Brain microvascular endothelial cell (primary cell): ENCODE data around the gene RNGTT.

Source experiments
- DNase-seq: peaks from one replicate; pipeline ENCODE4 v3.0.0-alpha.2; 2020
- H3K27ac ChIP-seq: fragments of 250-450 bp; sonication (Bioruptor Pico); 2 replicates; pipeline ENCODE4 v1.5.1; 2020; ENCODE audit warnings: mild to moderate bottlenecking, moderate library complexity
- H3K27me3 ChIP-seq: fragments of 250-450 bp; sonication (Bioruptor Pico); replicated peaks from 2 replicates; pipeline ENCODE4 v1.5.1; 2020; ENCODE audit warnings: mild to moderate bottlenecking
- H3K36me3 ChIP-seq: fragments of 250-450 bp; sonication (Bioruptor Pico); replicated peaks from 2 replicates; pipeline ENCODE4 v1.5.1; 2020; ENCODE audit warnings: mild to moderate bottlenecking
- H3K4me3 ChIP-seq: 2 replicates; pipeline ENCODE4 v1.5.1; 2011; ENCODE audit warnings: low read depth, mild to moderate bottlenecking, control low read depth, low read length, moderate library complexity
- CTCF ChIP-seq: IDR thresholded peaks from 2 replicates; pipeline ENCODE4 v1.5.1; 2011; ENCODE audit warnings: low read depth, mild to moderate bottlenecking, moderate library complexity, low read length, control low read depth, inconsistent platforms; ENCODE audit errors: missing control alignments
- in situ Hi-C: cut with HindIII; loops from 2 replicates; pipeline ENCODE4 v1.10.0; 2017; ENCODE audit warnings: low sequenced_read_pairs, low pct_ligation_motif_present

The RNGTT gene

DNA sequence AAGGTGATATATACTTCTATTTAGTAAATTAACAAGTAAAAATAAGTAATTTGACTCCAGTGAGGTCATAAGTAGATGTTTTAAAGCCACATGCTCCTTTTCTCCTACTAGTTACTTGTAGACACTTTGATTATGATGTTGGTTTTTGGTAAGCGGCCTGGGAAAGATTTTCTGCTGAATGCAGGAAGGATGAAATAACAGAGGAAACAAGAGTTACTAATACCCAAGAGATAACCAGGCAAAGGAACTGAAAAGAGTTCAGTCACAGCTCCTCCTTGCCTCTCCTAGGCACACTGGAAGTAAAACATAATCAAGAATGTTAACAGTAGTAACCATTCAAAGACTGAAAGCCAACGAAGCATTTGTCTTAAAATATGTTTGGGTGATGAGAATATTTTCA lies 203.3 kb downstream of the RNGTT start:
- Histone ChIP-seq H3K27me3 (no peaks in the 10 kb centered on the region), H3K4me3 (no peak overlapping the region), H3K36me3 (no peaks in the 10 kb centered on the region), H3K27ac (peak overlapping the region; percentile 65)
- no peak for TF ChIP-seq CTCF
- in situ Hi-C loops: no loop called here
- DNase-seq: peak; percentile 62

- DNase-seq: no peak
- Histone ChIP-seq H3K36me3 (no peaks in the 10 kb centered on the region), H3K27ac (no peak overlapping the region), H3K27me3 (no peaks in the 10 kb centered on the region), H3K4me3 (no peak overlapping the region)
- in situ Hi-C loops: no loop called here
- TF ChIP-seq CTCF: no peak
Observed at GRCh38 chr6:88750936-88751335, 212.5 kb downstream of the RNGTT start.

DNA sequence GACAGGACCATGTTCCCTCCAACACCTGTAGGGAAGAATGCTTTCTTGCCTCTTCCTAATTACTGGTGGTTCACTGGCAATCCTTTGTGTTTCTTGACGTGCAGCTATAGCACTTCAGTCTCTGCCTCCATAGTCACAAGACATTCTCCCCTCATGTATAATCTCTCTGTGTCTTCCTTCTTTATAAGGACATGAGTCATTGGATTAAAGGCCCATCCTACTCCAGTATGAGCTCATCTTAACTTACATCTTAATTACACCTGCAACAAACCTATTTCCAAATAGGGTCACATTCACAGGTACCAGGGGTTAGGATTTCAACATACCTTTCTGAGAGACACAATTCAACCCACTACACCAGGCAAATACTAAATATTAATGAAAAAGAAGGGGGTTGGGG lies 213.6 kb downstream of the RNGTT start:
- H3K27me3 ChIP-seq: no peaks in the 10 kb centered on the region
- in situ Hi-C loops: no loop called here
- no peak overlapping the region for H3K4me3 ChIP-seq
- DNase-seq: no peak
- no peaks in the 10 kb centered on the region for H3K36me3 ChIP-seq
- no peak for TF ChIP-seq CTCF
- H3K27ac ChIP-seq: no peak overlapping the region

DNA sequence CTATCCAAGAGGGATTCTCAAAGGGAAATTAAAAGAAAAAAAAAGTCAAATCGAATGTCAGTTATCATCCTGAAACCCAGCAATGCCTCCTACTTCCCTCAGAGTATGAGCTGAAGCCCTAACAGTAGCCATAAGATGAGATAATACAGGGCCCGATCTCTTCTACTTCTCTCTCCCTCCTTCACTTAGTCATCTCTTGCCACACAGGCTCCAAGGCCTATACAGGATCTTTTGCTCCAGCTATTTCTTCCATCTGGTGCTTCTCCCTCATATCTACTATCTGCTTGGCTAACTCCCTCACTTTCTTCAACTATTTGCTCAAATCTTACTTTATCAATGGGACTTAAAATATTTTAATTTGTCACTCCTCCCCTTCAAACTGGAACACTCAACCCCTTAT lies 215.3 kb downstream of the RNGTT start:
- DNase-seq: no peak
- no peaks in the 10 kb centered on the region for H3K27me3 ChIP-seq
- in situ Hi-C loops: no loop called here
- H3K27ac ChIP-seq: no peak overlapping the region
- no peaks in the 10 kb centered on the region for H3K36me3 ChIP-seq
- no peak for TF ChIP-seq CTCF
- H3K4me3 ChIP-seq: no peak overlapping the region

DNA sequence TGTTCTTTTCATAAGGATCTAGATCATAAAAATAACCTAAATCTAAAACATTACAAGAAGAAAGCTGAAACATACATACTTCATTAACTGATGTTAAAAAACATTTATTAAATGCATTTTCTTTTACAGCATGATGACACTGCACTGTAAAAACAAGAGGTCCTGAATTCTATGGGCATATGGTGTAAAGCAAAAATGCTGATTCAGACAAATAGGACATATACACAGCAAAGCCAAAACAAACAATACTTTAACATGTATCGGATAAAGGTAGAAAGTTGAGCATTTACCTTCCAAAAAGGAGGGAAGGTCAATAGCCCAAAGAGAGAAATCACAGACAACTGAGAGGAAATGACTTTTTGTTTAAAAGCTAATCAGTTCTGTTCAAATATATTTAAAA lies 221.5 kb downstream of the RNGTT start:
- H3K27ac ChIP-seq: no peak overlapping the region
- no peak overlapping the region for H3K4me3 ChIP-seq
- no peak for DNase-seq
- H3K27me3 ChIP-seq: no peaks in the 10 kb centered on the region
- in situ Hi-C loops: no loop called here
- no peaks in the 10 kb centered on the region for H3K36me3 ChIP-seq
- no peak for TF ChIP-seq CTCF

DNA sequence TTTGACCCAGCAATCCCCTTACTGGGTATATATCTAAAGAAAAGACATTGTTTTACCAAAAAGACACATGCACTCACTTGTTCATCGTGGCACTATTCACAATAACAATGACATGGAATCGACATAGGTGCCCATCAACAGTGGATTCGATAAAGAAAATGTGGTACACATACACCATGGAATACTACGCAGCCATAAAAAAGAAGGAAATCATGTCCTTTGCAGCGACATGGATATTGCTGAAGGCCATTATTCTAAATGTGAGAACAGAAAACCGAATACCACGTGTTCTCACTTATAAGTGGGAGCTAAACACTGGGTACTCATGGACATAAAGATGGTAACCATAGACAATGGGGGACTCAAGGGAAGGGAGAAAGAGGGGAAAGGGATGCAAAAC lies 222.3 kb downstream of the RNGTT start:
- TF ChIP-seq CTCF: no peak
- DNase-seq: no peak
- in situ Hi-C loops: no loop called here

More for the DNA sequence above, 222.3 kb downstream of the RNGTT start:
- Histone ChIP-seq H3K36me3 (no peaks in the 10 kb centered on the region), H3K27me3 (no peaks in the 10 kb centered on the region), H3K27ac (no peak overlapping the region), H3K4me3 (no peak overlapping the region)
